ENCODE data around the gene SLC18B1.
"Not testable (repeated sequence)": the region's sequence is repeated elsewhere in the genome, so short reads cannot be mapped to it uniquely, and the experiment has no call there.

Gene SLC18B1

GRCh38 chr6:132798869-132799538, 567 bp upstream of the SLC18B1 start:
- peak; percentile 92 for DNase-seq

GRCh38 chr6:132795461-132795860, 3.0 kb downstream of the SLC18B1 start:
- no peak for DNase-seq

GRCh38 chr6:132792510-132792909, 5.9 kb downstream of the SLC18B1 start:
- no peak for DNase-seq

- no peak for DNase-seq
Measured at GRCh38 chr6:132790450-132790849, 8.0 kb downstream of the SLC18B1 start.

DNA sequence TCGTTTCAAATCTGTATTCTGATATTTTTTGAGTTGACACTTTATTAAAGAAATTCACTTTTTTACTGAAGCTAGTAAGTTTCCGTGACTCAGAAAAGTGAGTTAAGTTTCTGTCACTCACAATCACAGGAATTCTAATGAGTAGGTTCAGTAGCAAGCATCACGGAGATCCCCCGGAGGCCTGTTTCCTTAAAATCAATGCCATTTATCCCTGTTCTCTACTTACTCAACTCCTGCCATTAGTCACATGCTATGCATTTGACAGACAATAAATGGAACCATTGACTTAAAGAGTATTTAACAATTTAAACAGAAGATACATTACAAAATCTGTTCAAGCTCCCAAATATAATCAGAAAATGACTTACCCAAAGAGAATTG, 9.1 kb downstream of the SLC18B1 start:
- no peak for DNase-seq

GRCh38 chr6:132788658-132789395, 9.6 kb downstream of the SLC18B1 start:
- DNase-seq: no peak

GRCh38 chr6:132785936-132786335, 12.5 kb downstream of the SLC18B1 start:
- DNase-seq: peak; percentile 74

- peak; percentile 19 for DNase-seq
Measured at GRCh38 chr6:132780770-132781371, 17.6 kb downstream of the SLC18B1 start.

- not testable (repeated sequence) for DNase-seq
Measured at GRCh38 chr6:132777881-132778280, 20.6 kb downstream of the SLC18B1 start.

DNA sequence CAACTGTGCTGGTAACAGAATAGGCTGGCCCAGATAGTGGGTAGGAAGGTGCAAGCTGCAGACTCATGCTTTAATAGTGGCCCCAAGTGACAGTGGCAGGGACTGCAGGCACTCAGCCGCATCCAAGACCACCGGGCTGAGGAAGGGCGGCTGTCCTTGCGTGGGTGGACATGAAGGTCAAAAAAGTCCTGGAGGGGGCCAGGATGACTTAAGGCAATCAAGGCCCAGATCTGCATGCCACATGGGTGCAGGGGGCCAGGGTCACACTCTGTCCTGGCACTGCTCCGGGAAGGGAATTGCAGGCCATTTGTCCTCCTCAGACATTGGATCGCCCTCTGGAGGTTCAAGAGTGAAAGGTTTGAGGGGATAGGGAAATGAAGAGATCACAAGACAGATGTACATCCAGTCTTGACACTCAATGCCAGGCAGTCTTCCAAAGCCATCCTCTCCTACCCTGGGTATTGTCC, 30.4 kb downstream of the SLC18B1 start:
- DNase-seq: peak; percentile 94

DNA sequence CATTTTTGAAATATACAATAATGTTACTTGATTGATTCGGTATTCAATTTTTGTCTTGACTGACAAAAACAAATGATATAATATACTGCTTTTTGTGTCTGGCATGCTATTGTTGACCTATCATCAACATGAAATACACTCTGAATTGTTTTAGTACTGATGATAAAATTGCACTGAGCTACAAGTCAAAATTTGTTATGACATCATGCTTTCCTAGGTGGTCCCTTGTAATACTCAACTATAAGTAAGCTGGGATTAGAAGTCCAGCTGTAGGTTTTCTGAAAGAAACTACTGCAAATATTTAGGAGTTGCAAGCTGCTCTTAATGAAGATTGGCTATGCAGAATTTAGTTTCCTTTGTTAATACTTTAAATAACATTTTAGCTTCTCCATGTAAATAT, 32.9 kb downstream of the SLC18B1 start:
- no peak for DNase-seq

DNA sequence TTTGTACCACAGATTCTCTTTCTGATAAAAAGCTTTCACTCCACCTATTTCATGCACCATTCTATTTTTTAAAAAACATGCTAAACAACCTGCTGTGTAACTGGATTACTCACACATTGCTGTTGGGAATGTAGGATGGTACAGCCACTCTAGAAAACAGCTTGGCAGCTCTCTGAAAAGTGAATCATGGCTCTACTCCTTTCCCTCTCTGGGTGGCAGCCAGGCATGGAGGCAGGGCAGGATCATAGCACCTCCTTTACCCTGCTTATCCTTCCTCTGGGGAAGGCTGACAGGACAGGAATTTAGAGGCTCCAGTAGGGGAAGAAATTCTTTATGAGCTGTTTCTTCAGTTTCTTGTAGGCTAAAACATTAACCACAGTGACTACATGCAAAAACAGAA, 34.1 kb downstream of the SLC18B1 start:
- no peak for DNase-seq

DNA sequence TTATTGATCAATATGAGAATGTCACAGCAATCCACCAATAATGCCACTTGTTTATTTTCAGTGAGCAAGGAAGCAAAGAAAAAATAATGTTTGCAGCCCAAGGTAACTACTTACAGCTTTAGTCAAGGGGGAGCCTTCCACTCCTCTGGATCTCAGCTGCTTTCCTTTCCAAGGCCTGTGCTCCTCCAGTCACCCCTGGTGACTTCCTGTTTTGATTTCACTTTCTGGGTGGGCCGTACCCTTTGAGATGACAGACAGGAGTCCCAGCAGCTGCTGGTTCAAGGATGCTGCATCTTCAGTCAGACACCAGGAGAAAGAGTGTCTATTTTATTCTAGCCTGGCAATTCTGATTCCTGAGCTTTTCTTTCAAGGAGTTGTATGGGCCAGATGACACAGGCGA, 35.2 kb downstream of the SLC18B1 start:
- peak; percentile 72 for DNase-seq

DNA sequence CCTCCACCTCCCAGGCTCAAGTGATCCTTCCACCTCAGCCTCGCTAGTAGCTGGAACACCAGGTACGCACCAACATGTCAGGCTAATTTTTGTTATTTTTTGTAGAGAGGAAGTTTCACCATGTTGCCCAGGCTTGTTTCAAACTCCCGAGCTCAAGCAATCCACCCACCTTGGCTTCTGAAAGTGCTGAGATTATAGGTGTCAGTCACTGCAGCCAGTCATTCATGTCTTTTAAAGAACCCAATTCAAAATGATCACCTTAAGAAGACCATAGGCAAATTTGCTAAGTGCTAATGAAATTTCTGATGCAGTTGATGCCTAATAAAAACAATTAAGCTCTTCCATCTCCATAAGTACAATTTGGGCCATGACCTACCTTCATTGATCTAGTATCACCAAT, 38.2 kb downstream of the SLC18B1 start:
- no peak for DNase-seq

- DNase-seq: no peak
Measured at GRCh38 chr6:132758689-132759088, 39.7 kb downstream of the SLC18B1 start.

GRCh38 chr6:132752255-132752654, 46.2 kb downstream of the SLC18B1 start:
- DNase-seq: no peak

DNA sequence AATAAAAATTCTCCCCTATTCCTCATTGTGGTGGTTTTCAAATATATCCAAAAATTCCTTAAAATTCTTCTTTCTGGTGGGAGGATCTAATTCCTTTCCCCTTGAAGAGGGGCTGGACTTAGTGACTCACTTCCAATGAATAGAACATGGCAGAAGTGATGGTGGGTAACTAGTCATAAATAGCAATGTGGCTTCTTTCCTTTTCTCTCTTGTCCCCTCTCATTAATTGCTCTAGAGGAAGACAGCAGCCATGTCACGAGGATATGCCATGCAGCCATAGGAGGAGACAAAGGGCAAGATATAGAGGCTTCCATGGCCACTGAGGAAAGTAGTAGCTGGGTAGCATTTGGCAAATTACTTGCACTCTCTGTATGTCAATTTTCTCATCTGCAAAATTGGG, 46.6 kb downstream of the SLC18B1 start:
- no peak for DNase-seq

- DNase-seq: no peak
Measured at GRCh38 chr6:132751306-132751705, 47.1 kb downstream of the SLC18B1 start.

- no peak for DNase-seq
Measured at GRCh38 chr6:132750455-132751248, 47.8 kb downstream of the SLC18B1 start.

GRCh38 chr6:132749111-132749510, 49.3 kb downstream of the SLC18B1 start:
- DNase-seq: peak; percentile 74

DNA sequence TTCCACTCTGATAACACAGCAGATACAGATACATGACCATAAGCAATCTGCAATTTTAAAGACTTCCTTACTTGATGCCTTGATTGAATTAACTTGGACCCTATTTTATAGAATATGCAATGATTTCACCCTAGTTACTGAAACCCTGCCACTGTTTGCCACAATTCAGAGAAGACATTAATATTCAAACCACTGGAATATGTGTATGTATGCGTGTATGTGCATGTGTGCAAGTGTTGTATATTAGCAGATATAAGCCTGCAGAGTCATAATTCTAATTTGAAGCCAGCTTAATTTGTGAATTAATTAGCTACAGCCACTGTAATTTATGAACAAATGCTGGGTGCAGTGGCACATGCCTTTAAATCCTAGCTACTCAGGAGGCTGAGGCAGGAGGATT, 50.0 kb downstream of the SLC18B1 start:
- no peak for DNase-seq

- peak; percentile 35 for DNase-seq
Measured at GRCh38 chr6:132746048-132746447, 52.4 kb downstream of the SLC18B1 start.

- DNase-seq: no peak
Measured at GRCh38 chr6:132742495-132742894, 55.9 kb downstream of the SLC18B1 start.

Measured in OCI-M1 (cell line).